Measurements from ENCODE around the gene BEAN1.
"Not testable (repeated sequence)": the region's sequence is repeated elsewhere in the genome, so short reads cannot be mapped to it uniquely, and the experiment has no call there.

DNA sequence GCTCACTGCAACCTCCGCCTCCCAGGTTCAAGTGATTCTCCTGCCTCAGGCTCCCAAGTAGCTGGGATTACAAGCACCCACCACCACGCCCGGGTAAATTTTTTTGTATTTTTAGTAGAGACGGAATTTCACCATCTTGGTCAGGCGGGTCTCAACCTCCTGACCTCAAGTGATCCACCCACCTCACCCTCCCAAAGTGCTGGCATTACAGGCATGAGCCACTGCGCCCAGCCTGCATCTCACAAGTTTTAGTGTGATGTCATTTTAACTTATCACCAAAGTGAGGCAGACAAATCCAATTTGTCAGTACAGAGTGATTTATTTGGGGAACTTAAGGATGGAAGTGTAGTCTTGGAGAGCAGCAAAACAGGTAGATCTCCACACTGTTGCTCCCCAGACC is 39.5 kb downstream of the BEAN1 start:
- TF ChIP-seq, protein P1, sequence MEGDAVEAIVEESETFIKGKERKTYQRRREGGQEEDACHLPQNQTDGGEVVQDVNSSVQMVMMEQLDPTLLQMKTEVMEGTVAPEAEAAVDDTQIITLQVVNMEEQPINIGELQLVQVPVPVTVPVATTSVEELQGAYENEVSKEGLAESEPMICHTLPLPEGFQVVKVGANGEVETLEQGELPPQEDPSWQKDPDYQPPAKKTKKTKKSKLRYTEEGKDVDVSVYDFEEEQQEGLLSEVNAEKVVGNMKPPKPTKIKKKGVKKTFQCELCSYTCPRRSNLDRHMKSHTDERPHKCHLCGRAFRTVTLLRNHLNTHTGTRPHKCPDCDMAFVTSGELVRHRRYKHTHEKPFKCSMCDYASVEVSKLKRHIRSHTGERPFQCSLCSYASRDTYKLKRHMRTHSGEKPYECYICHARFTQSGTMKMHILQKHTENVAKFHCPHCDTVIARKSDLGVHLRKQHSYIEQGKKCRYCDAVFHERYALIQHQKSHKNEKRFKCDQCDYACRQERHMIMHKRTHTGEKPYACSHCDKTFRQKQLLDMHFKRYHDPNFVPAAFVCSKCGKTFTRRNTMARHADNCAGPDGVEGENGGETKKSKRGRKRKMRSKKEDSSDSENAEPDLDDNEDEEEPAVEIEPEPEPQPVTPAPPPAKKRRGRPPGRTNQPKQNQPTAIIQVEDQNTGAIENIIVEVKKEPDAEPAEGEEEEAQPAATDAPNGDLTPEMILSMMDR (conservative IDR thresholded peaks at IDR 0.05; ENCODE audit: low read depth, low read length) = not testable (repeated sequence)
- TF ChIP-seq EZH2phosphoT487 (IDR thresholded peaks at IDR 0.05; ENCODE audit: borderline replicate concordance, low read length); EZH2 (IDR thresholded peaks at IDR 0.05; ENCODE audit: low read length, unreplicated experiment): not testable (repeated sequence)

Measured in PC-3 (cell line).